A673 (cell line): Measurements from ENCODE around the gene COL19A1. TPM values are rescaled to one million over a fixed set of nuclear protein-coding genes. Genes with fewer than 3 reads are reported as not detected.

Experiments used
- BruUV-seq: library from RNA; stranded (reverse); fragments of 400-500 nt; replicated peaks from 2 replicates; lab custom pipeline; 2021; lab: Mats Ljungman, UMichigan
- CTCF ChIA-PET: fragments of 300-600 bp; sonication (Branson Sonifier 250); formaldehyde crosslinking; loops from one replicate; lab custom pipeline; 2022; ENCODE audit warnings: antibody characterized with exemption; lab: Charles Lee
- POLR2A ChIA-PET: fragments of 300-600 bp; sonication (Branson Sonifier 250); formaldehyde crosslinking; loops from one replicate; lab custom pipeline; 2022; ENCODE audit warnings: antibody characterized with exemption; ENCODE audit not compliant: low non-redundant PET; lab: Charles Lee
- DNase-seq: peaks from one replicate; pipeline ENCODE4 v3.0.0-alpha.2; 2015; ENCODE audit warnings: low spot score
- H3K27ac ChIP-seq: fragments of 200-600 bp; sonication (generic); 2 replicates; pipeline ENCODE4 v1.5.1; 2016; ENCODE audit warnings: mixed run types, low read depth, mild to moderate bottlenecking, mixed read lengths, antibody characterized with exemption, low read length; ENCODE audit not compliant: poor library complexity, severe bottlenecking
- H3K27me3 ChIP-seq: fragments of 200-600 bp; sonication (generic); replicated peaks from 2 replicates; pipeline ENCODE4 v1.6.1; 2017; ENCODE audit warnings: mixed run types, low read depth, mild to moderate bottlenecking, mixed read lengths, antibody characterized with exemption, low read length; ENCODE audit not compliant: insufficient read depth, poor library complexity
- H3K36me3 ChIP-seq: fragments of 200-600 bp; sonication (generic); 2 replicates; pipeline ENCODE4 v1.6.1; 2016; ENCODE audit warnings: mixed run types, mild to moderate bottlenecking, mixed read lengths, antibody characterized with exemption, low read length; ENCODE audit not compliant: insufficient read depth, poor library complexity, severe bottlenecking
- H3K4me1 ChIP-seq: fragments of 200-600 bp; sonication (generic); 2 replicates; pipeline ENCODE4 v1.6.1; 2017; ENCODE audit warnings: mixed run types, mild to moderate bottlenecking, mixed read lengths, antibody characterized with exemption, low read length; ENCODE audit not compliant: insufficient read depth, poor library complexity, severe bottlenecking
- H3K4me3 ChIP-seq: fragments of 200-600 bp; sonication (generic); 2 replicates; pipeline ENCODE4 v1.5.1; 2016; ENCODE audit warnings: low read depth, mixed run types, mild to moderate bottlenecking, mixed read lengths, low read length; ENCODE audit not compliant: poor library complexity, severe bottlenecking
- H3K9me3 ChIP-seq: fragments of 200-600 bp; sonication (generic); 2 replicates; pipeline ENCODE4 v1.6.1; 2016; ENCODE audit warnings: mixed run types, low read depth, mild to moderate bottlenecking, mixed read lengths, antibody characterized with exemption, low read length; ENCODE audit not compliant: poor library complexity, severe bottlenecking
- EZH2 ChIP-seq: fragments of 200-600 bp; sonication (generic); IDR thresholded peaks from 2 replicates; pipeline ENCODE4 v1.6.1; 2017; ENCODE audit warnings: borderline replicate concordance, low read depth, mild to moderate bottlenecking, mixed read lengths, antibody characterized with exemption, low read length; ENCODE audit not compliant: poor library complexity, severe bottlenecking
- intact Hi-C: fragments of 100-400 bp; cut with micrococcal nuclease; formaldehyde crosslinking; loops from one replicate; pipeline ENCODE4 v1.10.0; 2022; ENCODE audit not compliant: unreplicated experiment
- total RNA-seq: library from RNA; stranded (reverse); gene quantifications from 2 replicates; pipeline ENCODE4 v1.2.3, GENCODE V29; 2021
- TF ChIP-seq, protein P1 (sequence below): fragments of 300-800, 200-600 bp; sonication (generic); conservative IDR thresholded peaks from 2 replicates; pipeline ENCODE4 v1.5.1; 2017; ENCODE audit warnings: low read depth, mild to moderate bottlenecking, antibody characterized with exemption, low read length, moderate library complexity, mixed read lengths

Gene COL19A1
- total RNA-seq, 1 experiment from 2014 or later, result 0.37 TPM

DNA sequence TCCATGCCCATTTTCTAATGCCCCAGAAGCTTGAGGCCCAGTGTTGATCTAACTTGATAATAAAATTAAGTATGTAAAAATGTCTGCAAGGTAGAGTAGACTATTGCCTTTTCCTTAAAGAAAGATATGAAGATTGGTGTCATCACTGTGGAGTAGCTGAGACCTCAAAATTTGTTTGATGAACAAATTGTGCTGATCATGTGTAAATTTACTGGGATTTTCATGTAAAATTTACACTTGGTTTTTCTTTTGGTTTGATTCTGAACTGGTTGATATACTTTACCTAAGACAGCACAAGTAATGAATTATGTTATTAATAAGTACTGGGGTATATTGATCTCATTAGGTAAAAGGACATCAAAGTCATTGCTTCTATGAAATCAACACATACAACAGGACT is 207.3 kb downstream of the COL19A1 start:
- Histone ChIP-seq H3K4me3 (no peak overlapping the region), H3K27me3 (no peaks in the 10 kb centered on the region), H3K27ac (no peak overlapping the region), H3K36me3 (no peaks in the 10 kb centered on the region), H3K4me1 (no peaks in the 10 kb centered on the region), H3K9me3 (no peaks in the 10 kb centered on the region)
- intact Hi-C loops, result no loop called here
- no peak for DNase-seq
- POLR2A ChIA-PET, result no interaction called here
- no TSS peak for BruUV-seq
- TF ChIP-seq, protein P1, sequence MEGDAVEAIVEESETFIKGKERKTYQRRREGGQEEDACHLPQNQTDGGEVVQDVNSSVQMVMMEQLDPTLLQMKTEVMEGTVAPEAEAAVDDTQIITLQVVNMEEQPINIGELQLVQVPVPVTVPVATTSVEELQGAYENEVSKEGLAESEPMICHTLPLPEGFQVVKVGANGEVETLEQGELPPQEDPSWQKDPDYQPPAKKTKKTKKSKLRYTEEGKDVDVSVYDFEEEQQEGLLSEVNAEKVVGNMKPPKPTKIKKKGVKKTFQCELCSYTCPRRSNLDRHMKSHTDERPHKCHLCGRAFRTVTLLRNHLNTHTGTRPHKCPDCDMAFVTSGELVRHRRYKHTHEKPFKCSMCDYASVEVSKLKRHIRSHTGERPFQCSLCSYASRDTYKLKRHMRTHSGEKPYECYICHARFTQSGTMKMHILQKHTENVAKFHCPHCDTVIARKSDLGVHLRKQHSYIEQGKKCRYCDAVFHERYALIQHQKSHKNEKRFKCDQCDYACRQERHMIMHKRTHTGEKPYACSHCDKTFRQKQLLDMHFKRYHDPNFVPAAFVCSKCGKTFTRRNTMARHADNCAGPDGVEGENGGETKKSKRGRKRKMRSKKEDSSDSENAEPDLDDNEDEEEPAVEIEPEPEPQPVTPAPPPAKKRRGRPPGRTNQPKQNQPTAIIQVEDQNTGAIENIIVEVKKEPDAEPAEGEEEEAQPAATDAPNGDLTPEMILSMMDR, result no peak
- no peak for TF ChIP-seq EZH2
- CTCF ChIA-PET, result no interaction called here

DNA sequence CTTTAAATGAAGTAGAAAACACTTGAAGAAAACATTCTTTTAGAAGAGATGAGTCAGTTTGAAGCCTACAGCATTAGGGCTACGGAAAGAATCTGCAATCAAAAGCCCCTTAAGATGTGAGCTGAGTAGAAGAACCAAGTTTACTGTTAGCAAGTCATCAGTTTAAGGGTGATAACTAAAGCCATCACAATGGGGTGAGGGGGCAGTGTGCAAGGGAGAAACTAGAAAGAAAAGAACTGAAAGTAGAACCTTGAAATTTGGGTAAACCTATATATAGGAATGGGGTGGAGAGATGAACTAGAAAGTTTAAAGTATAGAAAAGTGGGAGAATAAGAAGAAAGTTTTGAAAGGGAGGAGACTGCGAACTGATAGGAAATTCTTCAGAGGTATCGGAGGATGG is 212.9 kb downstream of the COL19A1 start:
- Histone ChIP-seq H3K9me3 (no peaks in the 10 kb centered on the region), H3K27me3 (no peaks in the 10 kb centered on the region), H3K4me3 (no peak overlapping the region), H3K4me1 (no peaks in the 10 kb centered on the region), H3K27ac (no peak overlapping the region), H3K36me3 (no peaks in the 10 kb centered on the region)
- no peak for TF ChIP-seq EZH2
- TF ChIP-seq, protein P1, result no peak
- ChIA-PET POLR2A (no interaction called here), CTCF (no interaction called here)
- no peak for DNase-seq
- intact Hi-C loops, result no loop called here
- no TSS peak for BruUV-seq

DNA sequence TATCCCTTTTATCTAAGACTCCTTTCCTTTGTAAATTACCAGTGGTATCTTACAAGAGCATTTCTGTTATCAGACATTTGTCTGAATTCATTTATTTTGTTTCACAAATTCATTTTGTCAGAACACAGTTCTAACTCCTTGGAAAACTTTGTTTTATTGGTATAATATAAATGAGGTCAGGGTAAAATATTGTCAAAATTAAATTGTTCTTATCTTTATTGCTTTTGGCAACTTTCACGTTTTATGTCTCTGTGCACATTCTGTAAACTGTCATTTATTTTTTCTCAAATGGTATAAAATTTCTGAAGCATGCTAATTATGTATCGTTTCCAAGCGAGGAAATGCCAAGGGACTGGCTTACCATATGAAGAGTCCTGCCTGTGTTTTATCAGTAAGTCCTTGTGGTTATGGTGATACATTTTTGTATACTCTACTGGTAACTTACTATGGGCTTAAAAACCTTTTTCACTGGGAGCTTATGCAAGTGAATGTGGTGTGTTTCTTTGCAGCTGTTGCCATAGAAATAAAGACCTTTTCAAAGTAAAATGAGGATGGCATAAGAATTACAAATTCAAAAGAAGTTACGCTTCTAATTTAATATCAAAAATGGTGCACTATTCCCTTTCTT is 214.2 kb downstream of the COL19A1 start:
- CTCF ChIA-PET, result no interaction called here
- Histone ChIP-seq H3K27me3 (no peaks in the 10 kb centered on the region), H3K9me3 (no peaks in the 10 kb centered on the region), H3K4me3 (no peak overlapping the region), H3K27ac (no peak overlapping the region), H3K4me1 (no peaks in the 10 kb centered on the region), H3K36me3 (no peaks in the 10 kb centered on the region)
- TF ChIP-seq, protein P1, result no peak
- no peak for TF ChIP-seq EZH2
- intact Hi-C loops, result no loop called here
- POLR2A ChIA-PET, result no interaction called here
- BruUV-seq, result no TSS peak
- DNase-seq, result no peak
